Activated CD8-positive, alpha-beta memory T cell treated with anti-CD3 and anti-CD28 coated beads for 48 hours (primary cell): ENCODE data around the gene IQCE.
"Not testable (repeated sequence)": the region's sequence is repeated elsewhere in the genome, so short reads cannot be mapped to it uniquely, and the experiment has no call there.

Experiments
- DNase-seq, 3 experiments: peaks; one replicate each; pipeline ENCODE4 v3.0.0-alpha.2; 2020; ENCODE audit warnings: low read depth in 2 of 3, low spot score in 2 of 3

The IQCE gene

GRCh38 chr7:2532199-2532772, 26.5 kb upstream of the IQCE start:
- DNase-seq = not testable (repeated sequence)

GRCh38 chr7:2532816-2533215, 26.0 kb upstream of the IQCE start:
- not testable (repeated sequence) for DNase-seq

GRCh38 chr7:2533566-2533965, 25.2 kb upstream of the IQCE start:
- not testable (repeated sequence) for DNase-seq

GRCh38 chr7:2534214-2534613, 24.6 kb upstream of the IQCE start:
- DNase-seq = not testable (repeated sequence)

- DNase-seq = not testable (repeated sequence)
These were observed 22.7 kb upstream of the IQCE start for GRCh38 chr7:2535872-2536627.

GRCh38 chr7:2537981-2538851, 20.6 kb upstream of the IQCE start:
- DNase-seq = no peak

- no peak for DNase-seq
These were observed 19.5 kb upstream of the IQCE start for GRCh38 chr7:2539031-2539911.

GRCh38 chr7:2540133-2540532, 18.6 kb upstream of the IQCE start:
- no peak for DNase-seq

- DNase-seq = no peak
These were observed 18.1 kb upstream of the IQCE start for GRCh38 chr7:2540641-2541051.

GRCh38 chr7:2541291-2542010, 17.3 kb upstream of the IQCE start:
- DNase-seq = no peak

GRCh38 chr7:2542011-2542915, 16.5 kb upstream of the IQCE start:
- no peak for DNase-seq

GRCh38 chr7:2542916-2543871, 15.6 kb upstream of the IQCE start:
- DNase-seq = no peak

- DNase-seq = no peak
These were observed 14.1 kb upstream of the IQCE start for GRCh38 chr7:2544541-2545188.

GRCh38 chr7:2545746-2546425, 12.9 kb upstream of the IQCE start:
- DNase-seq = no peak

- no peak for DNase-seq
These were observed 11.8 kb upstream of the IQCE start for GRCh38 chr7:2546776-2547586.

GRCh38 chr7:2551418-2551817, 7.4 kb upstream of the IQCE start:
- no peak for DNase-seq
